Smooth muscle cell (in vitro differentiated cells): ENCODE measurements around the gene MLXIP. TPM values are rescaled to one million over a fixed set of nuclear protein-coding genes. Genes with fewer than 3 reads are reported as not detected.

Experiments
- DNase-seq: peaks from one replicate; lab custom pipeline; 2025; ENCODE audit not compliant: unreplicated experiment; lab: John Stamatoyannopoulos, UW
- H2AFZ ChIP-seq: fragments of 200-600 bp; sonication (generic); 2 replicates; pipeline ENCODE4 v1.6.0; 2016; ENCODE audit warnings: antibody characterized with exemption, low read depth, mild to moderate bottlenecking
- H3F3A ChIP-seq: fragments of 200-600 bp; sonication (generic); 2 replicates; pipeline ENCODE4 v1.6.0; 2017; ENCODE audit warnings: antibody characterized with exemption, low read depth
- H3K27ac ChIP-seq: fragments of 200-600 bp; sonication (generic); 2 replicates; pipeline ENCODE4 v1.5.1; 2016; ENCODE audit warnings: low read depth, mild to moderate bottlenecking
- H3K27me3 ChIP-seq: fragments of 200-600 bp; sonication (generic); 2 replicates; pipeline ENCODE4 v1.6.1; 2016; ENCODE audit warnings: low read depth, mild to moderate bottlenecking
- H3K36me3 ChIP-seq: fragments of 200-600 bp; sonication (generic); 2 replicates; pipeline ENCODE4 v1.5.1; 2016; ENCODE audit warnings: low read depth
- H3K4me1 ChIP-seq: fragments of 200-600 bp; sonication (generic); 2 replicates; pipeline ENCODE4 v1.5.1; 2016; ENCODE audit warnings: low read depth
- H3K4me2 ChIP-seq: fragments of 200-600 bp; sonication (generic); 2 replicates; pipeline ENCODE4 v1.6.0; 2016; ENCODE audit warnings: mild to moderate bottlenecking
- H3K4me3 ChIP-seq: fragments of 200-600 bp; sonication (generic); 2 replicates; pipeline ENCODE4 v1.5.1; 2016; ENCODE audit warnings: mild to moderate bottlenecking
- H3K79me2 ChIP-seq: fragments of 200-600 bp; sonication (generic); 2 replicates; pipeline ENCODE4 v1.6.0; 2016; ENCODE audit warnings: low read depth, mild to moderate bottlenecking
- H3K9ac ChIP-seq: fragments of 200-600 bp; sonication (generic); 2 replicates; pipeline ENCODE4 v1.6.0; 2016; ENCODE audit warnings: low read depth
- H3K9me3 ChIP-seq: fragments of 200-600 bp; sonication (generic); replicated peaks from 2 replicates; pipeline ENCODE4 v1.5.1; 2016; ENCODE audit warnings: low read depth
- H4K20me1 ChIP-seq: fragments of 200-600 bp; sonication (generic); 2 replicates; pipeline ENCODE4 v1.6.0; 2016; ENCODE audit warnings: low read depth
- WGBS: methylation state at CpG from one replicate; pipeline ENCODE4 v1.1.7; 2016; ENCODE audit warnings: low lambda C conversion rate; 5-methylcytosine and 5-hydroxymethylcytosine counted together
- polyA plus RNA-seq: library from polyadenylated mRNA; unstranded; fragments of >200 nt; fragmentation: Nextera tagmentation; extraction: Ambion mirVana; gene quantifications from 2 replicates; pipeline ENCODE4 v1.2.1, GENCODE V29; 2016
- total RNA-seq: library from RNA; depleted of rRNA; stranded (reverse); fragments of >200 nt; gene quantifications from 2 replicates; pipeline ENCODE4 v1.2.3, GENCODE V29; 2014
- TF ChIP-seq, protein P1 (sequence below): fragments of 200-600 bp; sonication (generic); IDR thresholded peaks from 2 replicates; pipeline ENCODE4 v1.5.1; 2017; ENCODE audit warnings: borderline replicate concordance, mild to moderate bottlenecking, antibody characterized with exemption; ENCODE audit not compliant: insufficient read depth, poor library complexity, severe bottlenecking

Gene MLXIP
- total and polyA plus RNA-seq, 2 experiments from 2014 or later: 11.8 to 15.3 TPM

DNA sequence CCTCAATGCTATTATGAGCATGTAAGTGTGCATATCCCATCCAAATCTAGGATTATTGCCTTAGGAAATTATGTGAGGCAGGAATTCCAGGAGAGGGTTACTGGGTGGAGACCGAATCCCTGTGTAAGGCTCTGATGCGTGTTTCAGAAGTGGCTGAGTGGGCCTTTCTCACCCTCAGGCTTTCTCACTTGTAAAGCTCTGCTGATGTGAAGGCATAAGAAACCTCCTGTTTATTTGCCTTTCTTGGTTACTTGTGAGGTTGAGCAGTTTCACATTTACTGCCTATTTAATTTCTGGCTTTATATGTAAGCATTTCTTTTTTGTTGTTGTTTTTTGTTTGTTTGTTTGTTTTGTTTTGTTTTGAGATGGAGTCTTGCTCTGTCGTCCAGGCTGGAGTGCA lies 84.4 kb downstream of the MLXIP start:
- Histone ChIP-seq H3K27me3 (no peaks in the 10 kb centered on the region), H3K27ac (no peak overlapping the region), H3F3A (no peaks in the 10 kb centered on the region), H3K9ac (no peak overlapping the region), H3K4me3 (no peak overlapping the region), H3K4me2 (no peak overlapping the region), H4K20me1 (no peaks in the 10 kb centered on the region), H3K9me3 (no peaks in the 10 kb centered on the region), H2AFZ (no peak overlapping the region), H3K36me3 (no peaks in the 10 kb centered on the region), H3K4me1 (no peaks in the 10 kb centered on the region), H3K79me2 (no peaks in the 10 kb centered on the region)
- WGBS: 88% methylated on average over 3 of the region's 3 CpGs
- no peak for DNase-seq
- TF ChIP-seq, protein P1, sequence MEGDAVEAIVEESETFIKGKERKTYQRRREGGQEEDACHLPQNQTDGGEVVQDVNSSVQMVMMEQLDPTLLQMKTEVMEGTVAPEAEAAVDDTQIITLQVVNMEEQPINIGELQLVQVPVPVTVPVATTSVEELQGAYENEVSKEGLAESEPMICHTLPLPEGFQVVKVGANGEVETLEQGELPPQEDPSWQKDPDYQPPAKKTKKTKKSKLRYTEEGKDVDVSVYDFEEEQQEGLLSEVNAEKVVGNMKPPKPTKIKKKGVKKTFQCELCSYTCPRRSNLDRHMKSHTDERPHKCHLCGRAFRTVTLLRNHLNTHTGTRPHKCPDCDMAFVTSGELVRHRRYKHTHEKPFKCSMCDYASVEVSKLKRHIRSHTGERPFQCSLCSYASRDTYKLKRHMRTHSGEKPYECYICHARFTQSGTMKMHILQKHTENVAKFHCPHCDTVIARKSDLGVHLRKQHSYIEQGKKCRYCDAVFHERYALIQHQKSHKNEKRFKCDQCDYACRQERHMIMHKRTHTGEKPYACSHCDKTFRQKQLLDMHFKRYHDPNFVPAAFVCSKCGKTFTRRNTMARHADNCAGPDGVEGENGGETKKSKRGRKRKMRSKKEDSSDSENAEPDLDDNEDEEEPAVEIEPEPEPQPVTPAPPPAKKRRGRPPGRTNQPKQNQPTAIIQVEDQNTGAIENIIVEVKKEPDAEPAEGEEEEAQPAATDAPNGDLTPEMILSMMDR: no peak

DNA sequence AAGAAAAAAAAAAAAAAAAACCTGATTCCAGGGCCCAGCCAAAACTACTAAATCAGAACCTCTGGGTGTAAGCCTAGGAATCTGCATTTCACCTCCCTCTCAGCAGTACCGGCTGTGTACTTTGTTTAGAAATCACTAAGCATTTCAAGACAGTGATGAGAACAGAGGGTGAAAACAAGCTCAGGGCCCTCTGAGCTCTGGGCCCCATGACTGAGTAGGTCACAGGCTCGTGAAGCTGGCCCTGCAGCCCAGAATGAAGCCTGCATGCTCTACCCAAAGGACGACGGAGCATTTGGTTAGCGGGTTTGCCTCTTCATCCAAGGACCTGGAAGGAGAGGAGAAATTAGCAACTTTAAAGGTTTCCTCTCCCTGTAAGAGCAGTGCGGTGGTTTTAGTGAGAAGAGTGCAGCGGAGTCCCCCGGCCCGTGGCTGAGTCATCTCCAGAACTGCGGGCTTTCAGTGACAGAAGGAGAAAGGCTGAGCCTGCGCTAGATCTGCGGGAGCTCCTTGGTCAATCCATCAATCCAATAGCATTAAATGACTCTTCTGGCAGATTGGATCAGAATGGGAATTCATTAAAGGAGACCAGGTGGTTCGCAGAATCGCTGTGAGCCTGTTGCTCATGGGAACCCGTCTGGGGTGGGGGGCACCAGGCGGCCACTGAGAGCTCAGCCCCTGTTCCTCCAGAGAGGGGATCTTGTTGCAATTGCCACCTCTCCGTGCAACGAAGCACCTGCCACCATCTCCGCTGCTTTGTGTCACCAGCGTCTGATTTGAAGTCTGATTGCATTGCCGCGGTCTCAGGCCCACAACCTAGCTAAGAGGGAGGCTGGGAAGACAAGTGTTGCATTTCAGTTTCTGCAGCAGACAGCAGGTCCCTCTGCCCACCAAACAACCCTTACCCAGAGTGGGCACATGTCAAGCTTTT lies 88.1 kb downstream of the MLXIP start:
- Histone ChIP-seq H3K27ac (no peak overlapping the region), H4K20me1 (no peaks in the 10 kb centered on the region), H3K36me3 (no peaks in the 10 kb centered on the region), H3K4me1 (no peaks in the 10 kb centered on the region), H3K79me2 (no peaks in the 10 kb centered on the region), H2AFZ (no peak overlapping the region), H3K4me2 (no peak overlapping the region), H3K9ac (no peak overlapping the region), H3F3A (no peaks in the 10 kb centered on the region), H3K9me3 (no peaks in the 10 kb centered on the region), H3K27me3 (no peaks in the 10 kb centered on the region), H3K4me3 (no peak overlapping the region)
- no peak for DNase-seq
- TF ChIP-seq, protein P1: no peak
- WGBS: 79% methylated on average over 22 of the region's 22 CpGs

DNA sequence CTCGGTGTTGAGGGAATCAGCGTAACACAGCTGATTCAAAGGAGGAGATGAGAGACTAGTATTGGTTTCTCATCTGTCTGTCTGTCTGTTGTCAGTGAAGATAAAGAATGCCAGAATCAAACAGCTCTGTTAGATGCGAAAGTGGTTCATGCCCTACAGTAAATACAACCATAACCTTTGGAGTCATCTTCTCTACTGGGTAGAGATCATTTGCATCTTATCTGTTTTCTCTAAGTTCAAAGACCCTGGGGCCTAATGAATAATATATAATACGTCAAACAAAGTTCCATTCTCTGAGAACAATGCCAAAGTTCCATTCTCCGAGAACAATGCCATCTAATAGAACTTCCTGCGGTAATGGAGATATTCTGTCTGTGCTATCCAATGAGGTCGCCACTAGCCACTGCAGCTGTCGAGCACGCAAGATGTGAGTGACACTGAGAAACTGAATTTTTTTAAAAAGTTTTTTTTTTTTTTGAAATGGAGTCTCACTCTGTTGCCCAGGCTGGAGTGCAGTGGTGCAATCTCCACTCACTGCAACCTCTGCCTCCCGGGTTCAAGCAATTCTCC lies 88.9 kb downstream of the MLXIP start:
- H4K20me1 ChIP-seq: no peaks in the 10 kb centered on the region
- no peaks in the 10 kb centered on the region for H3K36me3 ChIP-seq
- DNase-seq: no peak
- no peak overlapping the region for H3K4me2 ChIP-seq
- H2AFZ ChIP-seq: no peak overlapping the region
- H3F3A ChIP-seq: no peaks in the 10 kb centered on the region
- H3K27ac ChIP-seq: no peak overlapping the region
- no peak overlapping the region for H3K4me3 ChIP-seq
- TF ChIP-seq, protein P1: no peak
- H3K79me2 ChIP-seq: no peaks in the 10 kb centered on the region
- no peaks in the 10 kb centered on the region for H3K27me3 ChIP-seq
- H3K9me3 ChIP-seq: no peaks in the 10 kb centered on the region
- WGBS: 94% methylated on average over 10 of the region's 10 CpGs
- H3K4me1 ChIP-seq: no peaks in the 10 kb centered on the region
- no peak overlapping the region for H3K9ac ChIP-seq
